OCI-LY3 (cell line): ENCODE results near the gene EPHB1.
"Not testable (repeated sequence)": the region's sequence is repeated elsewhere in the genome, so short reads cannot be mapped to it uniquely, and the experiment has no call there.

Experiments
- H2AFZ ChIP-seq: fragments of 200-600, 300-600 bp; shearing (Covaris generic); 2 replicates; pipeline ENCODE4 v1.6.0; 2014; ENCODE audit warnings: antibody characterized with exemption, low read depth, low read length
- H3K27ac ChIP-seq: fragments of 200-600, 300-600 bp; sonication (generic); 2 replicates; pipeline ENCODE4 v1.5.1; 2014; ENCODE audit warnings: mild to moderate bottlenecking, low read length, moderate library complexity, mixed read lengths
- H3K27me3 ChIP-seq: fragments of 200-600, 300-600 bp; sonication (generic); 2 replicates; pipeline ENCODE4 v1.6.1; 2014; ENCODE audit warnings: low read depth, low read length, mixed read lengths
- H3K36me3 ChIP-seq: fragments of 200-600, 300-600 bp; sonication (generic); replicated peaks from 2 replicates; pipeline ENCODE3; 2014; ENCODE audit warnings: low read depth, low read length, mixed read lengths
- H3K4me1 ChIP-seq: fragments of 300-600, 200-600 bp; sonication (generic); 2 replicates; pipeline ENCODE4 v1.6.1; 2014; ENCODE audit warnings: low read length, mixed read lengths
- H3K4me2 ChIP-seq: fragments of 200-600, 300-600 bp; sonication (generic); 2 replicates; pipeline ENCODE4 v1.6.1; 2014; ENCODE audit warnings: low read length, mixed read lengths
- H3K4me3 ChIP-seq: fragments of 300-600, 200-600 bp; sonication (generic); 2 replicates; pipeline ENCODE4 v1.5.1; 2014; ENCODE audit warnings: antibody characterized with exemption, mild to moderate bottlenecking, low read length, moderate library complexity
- H3K79me2 ChIP-seq: fragments of 300-600, 200-600 bp; shearing (Covaris generic); 2 replicates; pipeline ENCODE4 v1.6.1; 2014; ENCODE audit warnings: mild to moderate bottlenecking, low read length, mixed read lengths
- H3K9ac ChIP-seq: fragments of 300-600, 200-600 bp; shearing (Covaris generic); 2 replicates; pipeline ENCODE4 v1.6.0; 2014; ENCODE audit warnings: mild to moderate bottlenecking, low read length, moderate library complexity
- H3K9me3 ChIP-seq: fragments of 200-600, 300-600 bp; shearing (Covaris generic); 2 replicates; pipeline ENCODE4 v1.6.1; 2014; ENCODE audit warnings: low read length, mixed read lengths; ENCODE audit not compliant: insufficient read depth
- H4K20me1 ChIP-seq: fragments of 200-600, 300-600 bp; sonication (generic); 2 replicates; pipeline ENCODE4 v1.6.1; 2016; ENCODE audit warnings: low read length, mixed read lengths; ENCODE audit not compliant: insufficient read depth
- CTCF ChIP-seq: fragments of 200-600, 300-600 bp; sonication (generic); IDR thresholded peaks from 2 replicates; pipeline ENCODE4 v1.5.1; 2014; ENCODE audit warnings: antibody characterized with exemption, low read length, low read depth
- EZH2phosphoT487 ChIP-seq: fragments of 200-600 bp; shearing (Covaris generic); IDR thresholded peaks from 2 replicates; pipeline ENCODE4 v1.6.1; 2018; ENCODE audit warnings: antibody characterized with exemption, mixed run types, low read depth

Gene EPHB1

DNA sequence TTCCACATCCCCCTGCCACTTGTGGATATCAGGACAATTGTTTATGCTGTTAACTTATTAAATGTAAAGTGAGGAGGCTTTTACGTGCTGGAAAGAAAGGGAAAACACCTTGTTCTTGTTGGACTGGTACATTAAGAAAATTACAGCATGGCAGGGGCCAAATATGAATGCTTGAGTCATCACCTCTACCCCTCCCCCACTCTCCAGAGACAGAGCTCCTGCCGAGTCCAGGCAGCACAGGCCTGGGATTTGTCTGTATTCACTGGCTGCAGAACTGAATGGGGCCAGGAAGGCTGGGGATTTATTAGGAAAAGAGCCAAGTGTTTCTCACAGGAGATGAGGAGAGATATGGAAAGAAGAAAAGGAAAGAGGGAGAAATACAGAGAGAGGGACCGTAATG is 308.9 kb downstream of the EPHB1 start:
- H3K4me2 ChIP-seq, result no peak overlapping the region
- peaks cover 62% of the 10 kb centered on the region for H3K36me3 ChIP-seq

DNA sequence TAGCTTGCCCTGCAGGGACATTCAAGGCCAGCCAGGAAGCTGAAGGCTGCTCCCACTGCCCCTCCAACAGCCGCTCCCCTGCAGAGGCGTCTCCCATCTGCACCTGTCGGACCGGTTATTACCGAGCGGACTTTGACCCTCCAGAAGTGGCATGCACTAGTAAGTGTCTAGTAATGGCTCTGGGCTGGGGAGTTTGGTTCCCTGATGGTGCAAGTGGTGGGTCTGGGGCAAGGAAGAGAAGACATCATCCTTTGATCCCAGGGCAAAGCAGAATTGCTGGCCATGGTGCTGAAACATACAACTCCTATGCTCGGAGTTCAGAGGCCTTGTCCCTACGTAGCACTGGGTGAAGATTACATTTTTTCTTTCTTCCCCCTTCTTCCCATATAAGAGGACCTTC is 311.4 kb downstream of the EPHB1 start:
- Histone ChIP-seq H3K4me2 (no peak overlapping the region), H3K4me3 (no peak overlapping the region), H3K4me1 (no peaks in the 10 kb centered on the region), H3K79me2 (peaks cover 52% of the 10 kb centered on the region), H4K20me1 (peaks cover 89% of the 10 kb centered on the region), H2AFZ (no peak overlapping the region), H3K36me3 (peaks cover 71% of the 10 kb centered on the region), H3K27ac (no peak overlapping the region), H3K27me3 (no peaks in the 10 kb centered on the region), H3K9me3 (no peaks in the 10 kb centered on the region), H3K9ac (no peak overlapping the region)
- TF ChIP-seq CTCF (no peak), EZH2phosphoT487 (no peak)

More for the DNA sequence above, 308.9 kb downstream of the EPHB1 start:
- no peak overlapping the region for H3K9ac ChIP-seq
- no peaks in the 10 kb centered on the region for H3K27me3 ChIP-seq
- TF ChIP-seq CTCF, result no peak
- TF ChIP-seq EZH2phosphoT487, result no peak
- H3K4me3 ChIP-seq, result no peak overlapping the region
- H4K20me1 ChIP-seq, result peaks cover 87% of the 10 kb centered on the region
- H2AFZ ChIP-seq, result no peak overlapping the region
- H3K9me3 ChIP-seq, result no peaks in the 10 kb centered on the region
- peaks cover 57% of the 10 kb centered on the region for H3K79me2 ChIP-seq
- H3K4me1 ChIP-seq, result no peaks in the 10 kb centered on the region
- H3K27ac ChIP-seq, result no peak overlapping the region

DNA sequence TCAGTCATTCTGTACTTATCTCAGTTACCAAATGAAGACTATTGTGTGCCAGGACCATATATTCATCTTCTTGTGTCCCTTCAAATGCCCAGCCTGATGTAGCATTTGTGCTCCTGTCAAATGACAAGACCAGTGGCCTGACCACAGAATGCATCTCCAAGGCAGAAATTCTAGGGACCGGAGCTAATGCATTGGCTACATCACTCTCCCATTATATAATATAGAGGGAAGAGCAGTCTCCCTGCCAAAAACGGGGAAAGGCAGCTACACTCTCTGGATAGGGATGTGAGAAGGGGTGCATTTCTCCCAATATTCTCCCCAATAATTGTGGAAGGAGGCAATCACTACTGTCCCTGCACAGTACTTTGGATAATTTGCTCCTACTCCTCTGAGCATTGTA is 312.0 kb downstream of the EPHB1 start:
- Histone ChIP-seq H3K79me2 (peaks cover 48% of the 10 kb centered on the region), H3K4me2 (no peak overlapping the region), H3K4me3 (no peak overlapping the region), H3K27ac (no peak overlapping the region), H3K9ac (no peak overlapping the region), H4K20me1 (peaks cover 86% of the 10 kb centered on the region), H3K4me1 (no peaks in the 10 kb centered on the region), H3K9me3 (no peaks in the 10 kb centered on the region), H2AFZ (no peak overlapping the region), H3K27me3 (no peaks in the 10 kb centered on the region), H3K36me3 (peaks cover 69% of the 10 kb centered on the region)
- no peak for TF ChIP-seq EZH2phosphoT487
- no peak for TF ChIP-seq CTCF

DNA sequence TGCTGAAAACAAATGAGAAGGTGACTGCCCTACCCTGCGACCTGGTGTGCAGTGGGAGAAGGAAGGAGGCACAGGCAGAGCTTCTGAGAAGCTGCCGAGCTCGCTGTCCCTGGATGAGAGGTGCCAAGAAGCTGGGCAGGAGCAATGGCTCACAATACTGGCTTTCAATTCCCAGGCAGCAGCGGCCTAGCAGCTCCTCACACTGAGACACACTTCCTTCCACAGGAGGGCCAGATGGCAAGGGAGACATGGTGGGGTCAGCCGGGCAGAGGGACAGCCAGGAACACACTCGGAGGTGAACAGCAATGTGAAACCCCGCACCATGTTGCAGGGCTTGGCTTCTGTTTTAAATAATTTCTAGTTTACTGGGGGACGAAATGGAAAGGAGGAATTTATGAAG is 314.6 kb downstream of the EPHB1 start:
- Histone ChIP-seq H3K36me3 (peaks cover 73% of the 10 kb centered on the region), H3K4me2 (no peak overlapping the region), H3K9ac (no peak overlapping the region), H2AFZ (no peak overlapping the region), H3K4me3 (no peak overlapping the region), H4K20me1 (peaks cover 87% of the 10 kb centered on the region), H3K9me3 (no peaks in the 10 kb centered on the region), H3K27ac (no peak overlapping the region), H3K4me1 (no peaks in the 10 kb centered on the region), H3K27me3 (no peaks in the 10 kb centered on the region), H3K79me2 (peaks cover 55% of the 10 kb centered on the region)
- TF ChIP-seq EZH2phosphoT487 (no peak), CTCF (no peak)

GRCh38 chr3:135114551-135114950 is 319.5 kb downstream of the EPHB1 start:
- Histone ChIP-seq H3K79me2 (peaks cover 75% of the 10 kb centered on the region), H4K20me1 (peaks cover 84% of the 10 kb centered on the region), H3K36me3 (peaks cover 55% of the 10 kb centered on the region)
- H3K4me3 ChIP-seq, H3K4me1 ChIP-seq, H3K9me3 ChIP-seq, H3K27ac ChIP-seq, H2AFZ ChIP-seq, H3K27me3 ChIP-seq, H3K9ac ChIP-seq, H3K4me2 ChIP-seq: not testable (repeated sequence)
